Caco-2 (cell line): ENCODE measurements around the gene CPVL. TPM values are rescaled to one million over a fixed set of nuclear protein-coding genes. Genes with fewer than 3 reads are reported as not detected.

Source experiments
- BruUV-seq: library from RNA; stranded (reverse); fragments of 400-500 nt; replicated peaks from 2 replicates; lab custom pipeline; 2021; lab: Mats Ljungman, UMichigan
- CTCF ChIA-PET: fragments of 300-600 bp; sonication (Branson Sonifier 250); formaldehyde crosslinking; loops from one replicate; lab custom pipeline; 2022; ENCODE audit warnings: antibody characterized with exemption; lab: Charles Lee
- POLR2A ChIA-PET: fragments of 300-600 bp; sonication (Branson Sonifier 250); formaldehyde crosslinking; loops from one replicate; lab custom pipeline; 2022; ENCODE audit warnings: antibody characterized with exemption; lab: Charles Lee
- DNase-seq, 2 experiments: peaks; one replicate each; pipeline versions ENCODE4 v3.0.0 to v3.0.0-alpha.2; 2020 to 2022
- H3K27me3 ChIP-seq: replicated peaks from 2 replicates; pipeline ENCODE4 v1.6.0; 2011; ENCODE audit warnings: low read length; ENCODE audit not compliant: control insufficient read depth, insufficient read depth
- H3K36me3 ChIP-seq: 2 replicates; pipeline ENCODE4 v1.5.1; 2011; ENCODE audit warnings: low read length; ENCODE audit not compliant: control insufficient read depth, insufficient read depth
- H3K4me1 ChIP-seq: fragments of 250-450 bp; sonication (Bioruptor Pico); 2 replicates; pipeline ENCODE4 v1.5.1; 2020; ENCODE audit warnings: mild to moderate bottlenecking
- H3K4me3 ChIP-seq: 2 replicates; pipeline ENCODE4 v1.5.1; 2011; ENCODE audit warnings: low read depth, mild to moderate bottlenecking, control low read depth, low read length
- H3K9me3 ChIP-seq: fragments of 250-450 bp; sonication (Bioruptor Pico); 2 replicates; pipeline ENCODE4 v1.5.1; 2020; ENCODE audit warnings: mild to moderate bottlenecking, moderate library complexity
- H3K27ac Mint-ChIP-seq: one replicate; pipeline ENCODE4 v1.8.0; 2022; ENCODE audit warnings: mixed read lengths; ENCODE audit not compliant: unreplicated experiment
- H3K27me3 Mint-ChIP-seq: one replicate; pipeline ENCODE4 v1.8.0; 2022; ENCODE audit warnings: mixed read lengths; ENCODE audit not compliant: insufficient read depth, unreplicated experiment
- H3K36me3 Mint-ChIP-seq: one replicate; pipeline ENCODE4 v1.8.0; 2022; ENCODE audit warnings: mild to moderate bottlenecking, mixed read lengths; ENCODE audit not compliant: insufficient read depth, unreplicated experiment
- H3K4me1 Mint-ChIP-seq: one replicate; pipeline ENCODE4 v1.8.0; 2022; ENCODE audit warnings: low read depth, mixed read lengths; ENCODE audit not compliant: unreplicated experiment
- H3K4me3 Mint-ChIP-seq: one replicate; pipeline ENCODE4 v1.8.0; 2022; ENCODE audit warnings: mild to moderate bottlenecking, moderate library complexity, mixed read lengths; ENCODE audit not compliant: unreplicated experiment
- H3K9me3 Mint-ChIP-seq: one replicate; pipeline ENCODE4 v1.8.0; 2022; ENCODE audit warnings: mixed read lengths; ENCODE audit not compliant: unreplicated experiment
- intact Hi-C: fragments of 100-400 bp; cut with micrococcal nuclease; formaldehyde crosslinking; loops from one replicate; pipeline ENCODE4 v1.10.0; 2022; ENCODE audit not compliant: unreplicated experiment
- total RNA-seq: library from RNA; stranded (reverse); gene quantifications from 2 replicates; pipeline ENCODE4 v1.2.3, GENCODE V29; 2022
- TF ChIP-seq, protein P1 (sequence below), 2 experiments: fragments of 200-600 bp in 1 of 2; IDR thresholded peaks; 1 replicate in 1 of 2; 2 replicates in 1 of 2; pipeline versions ENCODE4 v1.5.1 to v1.8.0; 2011 to 2022; ENCODE audit warnings: antibody characterized with exemption in 1 of 2, control low read depth in 1 of 2, inconsistent platforms in 1 of 2, low read depth in 1 of 2, low read length in 1 of 2, mild to moderate bottlenecking in 1 of 2, moderate library complexity in 1 of 2; ENCODE audit not compliant: insufficient read depth in 1 of 2, severe bottlenecking in 1 of 2, unreplicated experiment in 1 of 2

The CPVL gene
- total RNA-seq, 1 experiment from 2014 or later: 109 TPM

DNA sequence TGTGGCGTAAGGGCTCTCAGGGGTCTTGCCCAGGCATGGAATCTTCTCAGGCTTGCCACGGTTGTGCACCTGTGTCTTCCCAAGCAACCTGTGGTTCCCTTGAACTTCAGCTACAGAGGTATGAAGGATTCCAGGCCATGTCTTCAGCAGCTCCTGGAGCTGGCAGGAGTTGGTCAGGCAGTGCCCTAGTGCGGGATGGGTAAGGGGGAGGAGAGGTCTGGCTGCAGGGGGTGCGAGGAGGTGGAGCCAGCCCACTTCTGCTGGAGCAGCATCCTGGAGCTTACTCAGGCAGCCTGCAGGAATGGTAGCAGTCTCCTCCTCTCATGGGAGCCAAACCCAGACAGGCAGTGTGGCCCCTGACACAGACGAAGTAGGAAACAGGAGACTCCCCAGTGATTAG is 184.4 kb downstream of the CPVL start:
- TF ChIP-seq, protein P1, sequence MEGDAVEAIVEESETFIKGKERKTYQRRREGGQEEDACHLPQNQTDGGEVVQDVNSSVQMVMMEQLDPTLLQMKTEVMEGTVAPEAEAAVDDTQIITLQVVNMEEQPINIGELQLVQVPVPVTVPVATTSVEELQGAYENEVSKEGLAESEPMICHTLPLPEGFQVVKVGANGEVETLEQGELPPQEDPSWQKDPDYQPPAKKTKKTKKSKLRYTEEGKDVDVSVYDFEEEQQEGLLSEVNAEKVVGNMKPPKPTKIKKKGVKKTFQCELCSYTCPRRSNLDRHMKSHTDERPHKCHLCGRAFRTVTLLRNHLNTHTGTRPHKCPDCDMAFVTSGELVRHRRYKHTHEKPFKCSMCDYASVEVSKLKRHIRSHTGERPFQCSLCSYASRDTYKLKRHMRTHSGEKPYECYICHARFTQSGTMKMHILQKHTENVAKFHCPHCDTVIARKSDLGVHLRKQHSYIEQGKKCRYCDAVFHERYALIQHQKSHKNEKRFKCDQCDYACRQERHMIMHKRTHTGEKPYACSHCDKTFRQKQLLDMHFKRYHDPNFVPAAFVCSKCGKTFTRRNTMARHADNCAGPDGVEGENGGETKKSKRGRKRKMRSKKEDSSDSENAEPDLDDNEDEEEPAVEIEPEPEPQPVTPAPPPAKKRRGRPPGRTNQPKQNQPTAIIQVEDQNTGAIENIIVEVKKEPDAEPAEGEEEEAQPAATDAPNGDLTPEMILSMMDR (IDR thresholded peaks at IDR 0.05; ENCODE audit: insufficient read depth in 1 of 2, low read depth in 1 of 2, low read length in 1 of 2, severe bottlenecking in 1 of 2, unreplicated experiment in 1 of 2): no peak
- H3K36me3 Mint-ChIP-seq: no peaks in the 10 kb centered on the region
- H3K27ac Mint-ChIP-seq: no peak overlapping the region
- ChIA-PET CTCF (no interaction called here), POLR2A (interaction anchor here (0.6 kb wide), 1 partner anchor 19 kb away, joined by 4 read pairs; no protein-coding TSS in a partner anchor)
- no peak for DNase-seq
- H3K9me3 ChIP-seq: no peaks in the 10 kb centered on the region
- 0 out of 2 replicates have a peak, but pooled peaks cover 5% of the 10 kb centered on the region for H3K4me1 ChIP-seq
- H3K4me3 Mint-ChIP-seq: no peak overlapping the region
- H3K27me3 Mint-ChIP-seq: no peaks in the 10 kb centered on the region
- peaks cover 17% of the 10 kb centered on the region for H3K4me1 Mint-ChIP-seq
- no peaks in the 10 kb centered on the region for H3K36me3 ChIP-seq
- H3K27me3 ChIP-seq: no peaks in the 10 kb centered on the region
- H3K4me3 ChIP-seq: no peak overlapping the region
- BruUV-seq: no TSS peak
- intact Hi-C loops: no loop called here
- no peaks in the 10 kb centered on the region for H3K9me3 Mint-ChIP-seq

DNA sequence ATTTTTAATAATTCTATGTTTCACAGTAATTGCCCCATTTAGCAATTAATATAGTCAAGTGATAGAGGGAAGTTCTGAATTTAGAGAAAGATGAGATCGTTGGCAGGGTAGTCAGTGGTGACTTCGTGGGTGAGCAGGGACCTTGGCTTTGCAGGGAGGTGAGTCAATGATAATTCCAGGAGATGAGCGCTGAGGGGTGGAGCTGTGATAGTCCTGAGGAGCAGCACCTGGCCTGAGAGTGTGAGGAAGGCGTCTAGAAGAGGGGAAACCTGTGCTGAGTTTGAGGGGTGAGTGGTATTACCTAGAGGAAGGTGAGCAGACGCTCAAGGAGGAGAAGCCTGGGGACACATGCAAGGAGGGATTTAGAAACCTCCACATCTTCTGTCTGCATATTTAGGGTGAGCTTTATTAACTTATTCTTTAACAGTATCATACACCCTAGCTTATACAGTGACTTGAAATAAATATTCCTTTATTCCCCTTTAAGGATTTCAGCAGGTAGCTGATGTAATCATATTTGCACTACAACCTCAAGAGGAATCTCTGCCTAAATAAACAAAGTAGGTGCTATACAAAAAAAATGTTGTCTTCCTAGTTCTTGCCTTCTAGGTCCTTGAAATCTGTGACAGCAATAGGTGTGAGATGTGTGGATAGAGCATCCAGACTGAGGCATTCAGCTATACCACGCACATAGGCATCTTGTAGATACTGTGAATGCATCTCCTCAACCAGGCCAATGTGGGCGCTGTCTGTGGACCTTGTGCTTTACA is 186.1 kb downstream of the CPVL start:
- Mint-ChIP-seq H3K4me3 (no peak overlapping the region), H3K27ac (peak overlapping the region; percentile 6), H3K36me3 (no peaks in the 10 kb centered on the region), H3K9me3 (no peaks in the 10 kb centered on the region), H3K27me3 (no peaks in the 10 kb centered on the region), H3K4me1 (peaks cover 17% of the 10 kb centered on the region)
- POLR2A ChIA-PET: no interaction called here
- TF ChIP-seq, protein P1 (IDR thresholded peaks at IDR 0.05; ENCODE audit: insufficient read depth in 1 of 2, low read depth in 1 of 2, low read length in 1 of 2, severe bottlenecking in 1 of 2, unreplicated experiment in 1 of 2): no peak
- intact Hi-C loops: no loop called here
- H3K4me3 ChIP-seq: no peak overlapping the region
- no peak for DNase-seq
- peaks cover 16% of the 10 kb centered on the region; the same call in 1 of the 2 replicates for H3K4me1 ChIP-seq
- no peaks in the 10 kb centered on the region for H3K9me3 ChIP-seq
- CTCF ChIA-PET: no interaction called here
- H3K27me3 ChIP-seq: no peaks in the 10 kb centered on the region
- H3K36me3 ChIP-seq: no peaks in the 10 kb centered on the region
- no TSS peak for BruUV-seq

GRCh38 chr7:28958980-28959347 is 187.4 kb downstream of the CPVL start:
- CTCF ChIA-PET: no interaction called here
- Mint-ChIP-seq H3K27me3 (no peaks in the 10 kb centered on the region), H3K27ac (no peak overlapping the region), H3K9me3 (no peaks in the 10 kb centered on the region), H3K4me1 (peaks cover 17% of the 10 kb centered on the region), H3K4me3 (no peak overlapping the region), H3K36me3 (no peaks in the 10 kb centered on the region)
- no peak overlapping the region for H3K4me3 ChIP-seq
- no peaks in the 10 kb centered on the region for H3K36me3 ChIP-seq
- POLR2A ChIA-PET: no interaction called here
- peaks cover 18% of the 10 kb centered on the region; the same call in 1 of the 2 replicates for H3K4me1 ChIP-seq
- no peaks in the 10 kb centered on the region for H3K9me3 ChIP-seq
- no TSS peak for BruUV-seq
- TF ChIP-seq, protein P1 (IDR thresholded peaks at IDR 0.05; ENCODE audit: insufficient read depth in 1 of 2, low read depth in 1 of 2, low read length in 1 of 2, severe bottlenecking in 1 of 2, unreplicated experiment in 1 of 2): no peak
- DNase-seq: peak in 1 of 2 experiments; percentile 34
- no peaks in the 10 kb centered on the region for H3K27me3 ChIP-seq
- intact Hi-C loops: no loop called here
